AG04449 (cell line): ENCODE results near the gene SLC44A1.

Experiments used
- CTCF ChIA-PET: fragments of 350-600 bp; formaldehyde crosslinking; extraction: SDS; loops from one replicate; lab custom pipeline; 2021; ENCODE audit warnings: antibody characterized with exemption; lab: Yijun Ruan, JAX
- POLR2A ChIA-PET: fragments of 400-600, 350-600 bp; formaldehyde crosslinking; extraction: SDS; loops from one replicate; lab custom pipeline; 2020; ENCODE audit warnings: antibody characterized with exemption, inconsistent platforms; lab: Yijun Ruan, JAX
- DNase-seq: peaks from one replicate; pipeline ENCODE4 v3.0.0-alpha.2; 2010; ENCODE audit warnings: low read depth, low spot score
- H3K4me3 ChIP-seq: 2 replicates; pipeline ENCODE4 v1.5.1; 2011; ENCODE audit warnings: low read depth, mild to moderate bottlenecking, control low read depth, low read length
- CTCF ChIP-seq: IDR thresholded peaks from one replicate; pipeline ENCODE4 v1.5.1; 2011; ENCODE audit warnings: mild to moderate bottlenecking, moderate library complexity, low read length, control low read depth, inconsistent platforms; ENCODE audit not compliant: insufficient read depth; ENCODE audit errors: missing control alignments

The SLC44A1 gene

GRCh38 chr9:105385381-105385985 is 141.0 kb downstream of the SLC44A1 start:
- no peak for DNase-seq
- CTCF ChIA-PET, result interaction anchor here (0.7 to 1.2 kb wide), 3 partner anchors 11 to 226 kb away, joined by 3 read pairs; no protein-coding TSS in a partner anchor
- no peak overlapping the region for H3K4me3 ChIP-seq
- TF ChIP-seq CTCF, result no peak
- POLR2A ChIA-PET, result no interaction called here

- no peak for TF ChIP-seq CTCF
- H3K4me3 ChIP-seq, result no peak overlapping the region
- CTCF ChIA-PET, result interaction anchor here (0.9 kb wide), 1 partner anchor 12 kb away, joined by 3 read pairs; no protein-coding TSS in a partner anchor
- DNase-seq, result no peak
- POLR2A ChIA-PET, result no interaction called here
These were observed 145.3 kb downstream of the SLC44A1 start for GRCh38 chr9:105389796-105390195.

- H3K4me3 ChIP-seq, result no peak overlapping the region
- ChIA-PET POLR2A (no interaction called here), CTCF (interaction anchor here (0.9 kb wide), 1 partner anchor 10 kb away, joined by 3 read pairs; no protein-coding TSS in a partner anchor)
- no peak for TF ChIP-seq CTCF
- DNase-seq, result no peak
These were observed 146.4 kb downstream of the SLC44A1 start for GRCh38 chr9:105390871-105391270.

GRCh38 chr9:105391288-105391687 is 146.8 kb downstream of the SLC44A1 start:
- DNase-seq, result no peak
- ChIA-PET POLR2A (no interaction called here), CTCF (interaction anchor here (1.5 kb wide), 1 partner anchor 24 kb away, joined by 3 read pairs; no protein-coding TSS in a partner anchor)
- no peak overlapping the region for H3K4me3 ChIP-seq
- TF ChIP-seq CTCF, result no peak

GRCh38 chr9:105392531-105392930 is 148.1 kb downstream of the SLC44A1 start:
- CTCF ChIA-PET, result interaction anchor here (1.0 to 1.5 kb wide), 3 partner anchors 16 to 23 kb away, joined by 3 to 4 read pairs (median 3); no protein-coding TSS in a partner anchor

More at GRCh38 chr9:105392531-105392930, 148.1 kb downstream of the SLC44A1 start:
- H3K4me3 ChIP-seq, result no peak overlapping the region
- no peak for TF ChIP-seq CTCF
- DNase-seq, result no peak
- POLR2A ChIA-PET, result no interaction called here
